NOMO-1 treated with dmso at 0.1 percent for 144 hours (cell line): ENCODE results near the gene RPS29.
"Not testable (repeated sequence)": the region's sequence is repeated elsewhere in the genome, so short reads cannot be mapped to it uniquely, and the experiment has no call there.

Experiments
- DNase-seq: peaks from one replicate; lab custom pipeline; 2025; ENCODE audit not compliant: unreplicated experiment; lab: John Stamatoyannopoulos, UW

RPS29 gene

GRCh38 chr14:49598485-49599300 lies 12.5 kb upstream of the RPS29 start, which contains the start of gene LRR1:
LRR1 (plus strand) TSS chr14:49598940; CDS start chr14:49599021, 81 bp downstream.
- peak; percentile 81 for DNase-seq

- DNase-seq = no peak
Measured at GRCh38 chr14:49598189-49598484, 12.0 kb upstream of the RPS29 start.

GRCh38 chr14:49594347-49595091 lies 8.3 kb upstream of the RPS29 start:
- DNase-seq = no peak

DNA sequence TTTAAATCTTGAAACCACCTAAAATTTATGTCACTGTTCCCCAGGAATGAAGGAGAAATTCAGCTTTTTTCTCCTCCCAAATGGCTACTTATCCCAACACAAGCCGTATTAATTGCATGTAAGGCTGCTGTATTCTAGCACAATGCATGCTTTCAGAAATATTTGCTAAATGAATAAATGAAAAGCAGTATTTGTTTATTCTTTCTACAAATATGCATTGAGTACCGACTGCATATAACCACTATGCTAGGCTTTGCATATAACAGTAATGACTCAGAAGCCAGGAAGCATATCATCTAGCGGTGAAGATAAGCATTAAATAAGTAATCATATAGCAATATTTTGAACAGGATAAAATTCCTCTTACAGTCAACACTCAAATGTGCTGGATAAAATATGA lies 6.8 kb upstream of the RPS29 start:
- no peak for DNase-seq

DNA sequence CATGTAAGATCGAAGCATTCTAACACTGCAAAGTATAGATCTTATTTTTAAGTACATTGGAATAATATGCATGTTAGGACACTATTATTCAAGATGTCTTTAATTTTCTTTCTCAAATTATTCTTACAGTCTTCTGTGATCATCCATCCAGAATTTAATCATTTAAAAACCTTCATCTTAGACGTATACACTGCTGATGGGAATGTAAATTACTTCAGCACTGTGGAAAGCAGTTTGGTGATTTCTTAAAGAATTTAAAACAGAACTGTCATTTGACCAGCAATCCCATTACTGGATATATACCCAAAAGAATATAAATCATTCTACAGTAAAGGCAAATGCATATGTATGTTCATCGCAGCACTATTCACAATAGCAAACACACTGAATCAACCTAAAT lies 3.2 kb upstream of the RPS29 start:
- DNase-seq = no peak

DNA sequence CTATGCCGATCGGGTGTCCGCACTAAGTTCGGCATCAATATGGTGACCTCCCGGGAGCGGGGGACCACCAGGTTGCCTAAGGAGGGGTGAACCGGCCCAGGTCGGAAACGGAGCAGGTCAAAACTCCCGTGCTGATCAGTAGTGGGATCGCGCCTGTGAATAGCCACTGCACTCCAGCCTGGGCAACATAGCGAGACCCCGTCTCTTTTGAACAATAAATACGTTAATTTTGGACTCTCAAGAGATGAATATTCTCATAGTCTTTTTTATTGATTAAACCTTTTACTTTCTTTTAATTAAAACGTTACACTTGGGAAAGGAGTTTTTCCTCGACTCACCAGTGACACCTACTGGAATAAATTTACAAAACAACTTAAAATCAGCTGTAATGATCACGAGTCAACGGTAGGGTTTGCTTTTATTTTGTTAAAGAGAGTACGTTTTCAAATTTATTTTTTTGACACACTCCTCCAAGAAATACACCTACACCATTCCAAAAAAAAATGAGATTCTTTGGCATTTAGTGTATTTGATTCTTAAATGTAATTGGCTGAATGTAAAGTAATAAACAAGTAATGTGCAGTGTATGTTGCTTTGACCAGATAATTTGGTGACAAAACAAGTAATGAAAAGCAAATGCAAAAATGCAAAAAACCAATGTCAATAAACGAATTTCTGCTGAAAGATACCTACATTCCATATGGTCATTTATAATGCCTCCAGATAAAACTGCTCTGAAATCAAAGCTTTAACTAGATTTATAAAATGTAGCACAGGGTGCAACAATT lies 687 bp upstream of the RPS29 start:
- DNase-seq = peak; percentile 30

GRCh38 chr14:49584981-49585640 lies 1.1 kb downstream of the RPS29 start:
- DNase-seq = not testable (repeated sequence)

DNA sequence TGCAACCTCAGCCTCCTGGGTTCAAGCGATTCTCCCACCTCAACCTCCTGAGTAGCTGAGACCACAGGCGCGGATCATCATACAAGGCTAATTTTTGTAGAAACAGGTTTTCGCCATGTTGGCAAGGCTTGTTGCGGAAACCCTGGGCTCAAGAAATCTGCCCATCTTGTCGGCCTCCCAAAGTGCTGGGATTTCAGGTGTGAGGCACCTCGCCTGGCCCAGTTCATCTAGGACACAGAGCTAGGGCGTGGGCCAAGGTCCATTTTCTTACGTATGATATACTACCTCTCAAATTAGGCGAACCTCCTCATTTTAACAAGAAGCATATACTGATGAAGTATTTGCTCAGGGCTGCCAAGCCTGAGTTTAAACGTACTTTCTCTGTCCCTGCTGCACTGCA lies 2.1 kb downstream of the RPS29 start:
- DNase-seq = no peak

- no peak for DNase-seq
Measured at GRCh38 chr14:49583629-49584028, 2.6 kb downstream of the RPS29 start.

- no peak for DNase-seq
Measured at GRCh38 chr14:49582113-49582977, 3.8 kb downstream of the RPS29 start.

- no peak for DNase-seq
Measured at GRCh38 chr14:49581209-49582112, 4.7 kb downstream of the RPS29 start.

DNA sequence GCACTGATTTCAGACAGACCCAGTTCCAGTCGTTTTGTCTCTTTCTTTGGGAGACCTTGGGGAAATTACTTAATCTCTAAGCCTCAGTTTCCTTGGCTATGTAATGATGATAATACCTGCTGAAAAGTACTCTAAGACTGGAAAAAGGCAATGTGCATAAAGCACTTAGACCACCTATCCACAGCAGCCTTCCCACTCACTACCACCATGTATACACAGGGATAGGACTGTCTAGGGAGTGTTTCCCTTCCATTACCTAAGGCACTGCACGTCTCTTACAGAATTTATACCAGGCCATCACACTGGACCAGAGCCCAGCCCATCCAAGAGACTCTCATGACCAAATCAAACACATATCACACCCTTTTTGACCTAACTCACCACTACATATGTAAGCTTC lies 6.3 kb downstream of the RPS29 start:
- no peak for DNase-seq

DNA sequence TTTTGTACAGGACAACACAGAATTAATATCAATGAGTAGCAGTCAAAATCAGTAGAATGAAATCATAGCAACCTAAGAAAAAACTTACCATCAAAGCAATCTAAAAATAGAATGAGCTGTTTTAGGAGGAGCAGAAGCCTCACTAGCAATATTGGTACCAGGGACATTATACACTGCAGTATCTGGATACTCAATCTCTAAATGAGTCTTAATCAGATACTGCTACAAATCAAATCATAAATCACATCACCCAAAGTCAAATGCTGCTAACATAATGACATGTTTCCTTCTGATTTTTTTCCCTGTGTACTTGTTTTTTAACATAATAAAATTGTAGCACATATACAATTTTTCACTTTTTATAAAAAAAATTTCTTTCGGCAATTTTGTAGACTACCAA lies 8.0 kb downstream of the RPS29 start:
- DNase-seq = no peak

- no peak for DNase-seq
Measured at GRCh38 chr14:49574038-49574437, 12.1 kb downstream of the RPS29 start.

DNA sequence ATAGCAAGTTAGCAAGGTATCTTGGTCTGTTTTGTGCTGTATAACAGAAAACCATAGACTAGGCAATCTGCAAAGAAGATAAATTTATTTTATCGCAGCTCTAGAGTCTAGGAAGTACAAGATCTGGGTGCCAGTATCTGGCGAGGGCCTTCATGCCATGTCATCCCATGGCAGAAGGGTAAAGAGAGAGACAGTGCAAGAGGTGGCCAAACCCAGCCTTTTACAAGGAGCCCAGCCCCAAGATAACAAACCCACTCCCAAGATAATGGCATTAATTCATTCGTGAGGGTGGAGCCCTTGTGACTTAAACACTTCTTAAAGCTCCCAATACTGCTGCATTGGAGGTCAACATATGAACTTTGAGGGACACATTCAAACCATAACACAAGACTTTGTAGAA lies 16.9 kb downstream of the RPS29 start:
- DNase-seq = no peak

DNA sequence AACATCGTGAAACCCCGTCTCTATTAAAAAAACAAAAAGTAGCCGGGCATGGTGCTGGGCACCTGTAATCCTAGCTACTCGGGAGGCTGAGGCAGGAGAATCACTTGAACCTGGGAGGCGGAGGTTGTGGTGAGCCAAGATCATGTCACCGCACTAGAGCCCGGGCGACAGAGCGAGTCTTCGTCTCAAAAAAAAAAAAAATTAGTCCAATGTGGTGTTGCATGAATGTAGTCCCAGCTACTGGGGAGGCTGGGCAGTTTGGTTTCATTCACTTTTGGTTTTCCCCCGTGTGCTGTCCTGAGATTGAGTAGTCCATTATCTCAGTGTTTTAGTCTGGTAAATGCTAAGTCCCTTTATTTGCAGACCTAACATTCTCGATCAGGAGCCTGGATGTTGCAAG lies 19.5 kb downstream of the RPS29 start:
- DNase-seq = no peak

DNA sequence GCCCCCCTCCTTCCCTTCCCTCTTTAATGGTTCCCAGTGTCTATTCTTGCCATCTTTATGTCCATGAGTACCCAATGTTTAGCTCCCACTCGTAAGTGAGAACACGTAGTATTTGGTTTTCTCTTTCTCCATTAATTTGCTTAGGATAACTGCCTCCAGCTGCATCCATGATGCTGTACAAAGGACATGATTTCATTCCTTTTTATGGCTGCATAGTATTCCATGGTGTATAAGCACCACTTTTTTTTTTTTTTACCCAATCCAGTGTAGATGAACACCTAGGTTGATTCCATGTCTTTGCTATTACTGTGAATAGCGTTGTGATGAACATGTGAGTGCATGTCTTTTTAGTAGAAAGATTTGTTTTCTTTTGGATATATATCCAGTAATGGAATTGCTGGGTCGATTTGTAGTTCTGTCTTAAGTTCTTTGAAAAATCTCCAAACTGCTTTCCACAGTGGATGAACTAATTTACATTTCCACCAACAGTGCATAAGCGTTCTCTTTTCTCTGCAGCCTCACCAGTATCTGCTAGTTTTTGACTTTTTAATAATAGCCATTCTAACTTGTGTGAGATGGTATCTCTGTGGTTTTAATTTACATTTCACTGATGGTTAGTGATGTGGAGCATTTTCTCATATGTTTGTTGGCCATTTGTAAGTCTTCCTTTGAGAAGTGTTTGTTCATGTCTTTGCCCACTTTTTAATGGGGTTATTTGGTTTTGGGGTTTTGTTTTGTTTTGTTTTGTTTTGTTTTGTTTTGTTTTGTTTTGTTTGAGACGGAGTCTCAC lies 26.0 kb downstream of the RPS29 start:
- DNase-seq = no peak

DNA sequence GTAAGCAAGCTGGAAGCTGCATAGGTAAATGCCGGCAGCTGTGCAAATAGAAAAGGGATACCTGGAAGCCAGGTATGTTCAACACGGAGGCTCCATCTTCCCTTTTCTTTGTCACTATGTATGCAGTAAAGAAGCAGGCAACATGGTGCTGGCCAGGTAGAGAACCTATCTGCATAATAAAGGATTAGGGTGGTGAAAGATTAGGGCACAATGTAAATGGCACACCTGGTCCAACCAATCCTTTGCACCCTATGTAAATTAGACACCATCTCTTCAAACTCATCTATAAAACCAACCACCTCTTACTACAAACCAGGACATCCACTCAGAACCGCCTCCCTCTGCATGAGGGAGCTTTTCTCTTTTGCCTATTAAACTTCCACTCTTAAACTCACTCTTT lies 32.3 kb downstream of the RPS29 start:
- no peak for DNase-seq

- no peak for DNase-seq
Measured at GRCh38 chr14:49553106-49553505, 33.1 kb downstream of the RPS29 start.
